HEK293T (cell line): ENCODE results near the gene SMTNL2.

Experiments
- ARNT ChIP-seq: fragments of 450-650 bp; IDR thresholded peaks from 2 replicates; pipeline ENCODE4 v1.6.1; 2017; ENCODE audit warnings: mild to moderate bottlenecking
- ELF4 ChIP-seq: fragments of 450-650 bp; IDR thresholded peaks from 2 replicates; pipeline ENCODE4 v1.6.1; 2017; ENCODE audit warnings: antibody characterized with exemption
- L3MBTL2 ChIP-seq: fragments of 450-650 bp; conservative IDR thresholded peaks from 2 replicates; pipeline ENCODE4 v1.6.1; 2016; ENCODE audit warnings: mild to moderate bottlenecking
- NFRKB ChIP-seq: fragments of 450-650 bp; IDR thresholded peaks from 2 replicates; pipeline ENCODE4 v1.6.1; 2016; ENCODE audit warnings: mild to moderate bottlenecking, moderate library complexity
- PKNOX1 ChIP-seq: fragments of 450-650 bp; IDR thresholded peaks from 2 replicates; pipeline ENCODE4 v1.6.1; 2016
- SUZ12 ChIP-seq: fragments of 450-650 bp; IDR thresholded peaks from 2 replicates; pipeline ENCODE4 v1.6.1; 2016; ENCODE audit warnings: mild to moderate bottlenecking
- ZNF384 ChIP-seq: fragments of 450-650 bp; IDR thresholded peaks from 2 replicates; pipeline ENCODE4 v1.6.1; 2016

- TF ChIP-seq NFRKB (no peak), ELF4 (no peak), SUZ12 (no peak), ARNT (no peak), L3MBTL2 (no peak), PKNOX1 (no peak), ZNF384 (no peak)
Observed at GRCh38 chr17:4555873-4556759, 28.2 kb upstream of the SMTNL2 start.
